Spleen (tissue), 7 donors: ENCODE data around the gene ORC2.

Experiments
- CTCF ChIP-seq, 11 experiments: fragments of 200-600 bp in 7 of 11; fragments of 450-650 bp in 4 of 11; sonication (generic) in 4 of 11; IDR thresholded peaks in 8 of 11; conservative IDR thresholded peaks in 3 of 11; 1 replicate in 7 of 11; 2 replicates in 4 of 11; pipeline versions ENCODE4 v1.4.0 to v1.8.0; 2016 to 2021; ENCODE audit warnings: antibody characterized with exemption in 11 of 11, inconsistent platforms in 4 of 11, mild to moderate bottlenecking in 1 of 11
- POLR2A ChIP-seq, 3 donors: fragments of 450-650 bp; IDR thresholded peaks; one replicate each; pipeline ENCODE4 v1.5.1; 2017; ENCODE audit warnings: antibody characterized with exemption in 3 of 3, mild to moderate bottlenecking in 1 of 3
- donor health status: DM: no; HTN: no; CAD: no; lungs with moderate emphysema.
- donor health status: DM: no; HTN: no; CAD: no.
- donor health status: DM: no; HTN: no; CAD: no.

- TF ChIP-seq CTCF (IDR thresholded peaks at IDR 0.05 in 8 of 11, conservative IDR thresholded peaks at IDR 0.05 in 3 of 11) (no peak), POLR2A (IDR thresholded peaks at IDR 0.05) (no peak)
These were observed 4.7 kb upstream of the ORC2 start for GRCh38 chr2:200968162-200968561.
